ENCODE measurements around the gene ASAP3. TPM values are rescaled to one million over a fixed set of nuclear protein-coding genes. Genes with fewer than 3 reads are reported as not detected.

Gene ASAP3
- total and polyA plus RNA-seq, 2 of the 4 experiments (the other 2 are of a cell fraction), result 18.6 to 18.8 TPM

- intact Hi-C loops (cut with micrococcal nuclease), result loop anchor here (1.0 to 5.0 kb wide), 3 partner anchors 58 to 425 kb away; partner anchors contain the start of gene HNRNPR
- Histone ChIP-seq H2AFZ (replicated peaks; ENCODE audit: low read length, poor library complexity) (peak overlapping the region; percentile 82), H2BK15ac (ENCODE audit: low read depth, low read length) (peak overlapping the region; percentile 88; the same call in 2 of the 3 replicates), H3K79me1 (ENCODE audit: low read depth in 1 of 2, low read length in 2 of 2) (0 out of 4 replicates have a peak, but pooled peaks cover 0 to 4% of the 10 kb centered on the region in 2 experiments), H3K23ac (ENCODE audit: low read depth, low read length) (peak overlapping the region; percentile 48; the same call in 1 of the 2 replicates), H3K4ac (ENCODE audit: low read depth, low read length) (peak overlapping the region; percentile 92), H3K9ac (ENCODE audit: low read depth, low read length) (no peak overlapping the region), H3K18ac (ENCODE audit: low read depth, low read length) (peak overlapping the region; percentile 31; the same call in 1 of the 2 replicates), H2BK20ac (ENCODE audit: low read depth, low read length) (peak overlapping the region; percentile 92), H4K20me1 (ENCODE audit: insufficient read depth, low read length) (peaks cover 3% of the 10 kb centered on the region; the same call in 1 of the 2 replicates), H3K27ac (ENCODE audit: insufficient read depth, low read length) (peak overlapping the region; percentile 62), H2BK120ac (ENCODE audit: low read depth, low read length) (peak overlapping the region; percentile 87), H2AK9ac (replicated peaks; ENCODE audit: low read depth, low read length, poor library complexity) (peak overlapping the region; percentile 56), H3K56ac (ENCODE audit: extremely low read depth, insufficient read depth, low read length) (peak overlapping the region; percentile 25), H2BK5ac (ENCODE audit: low read depth, low read length, poor library complexity, severe bottlenecking) (peak overlapping the region; percentile 65), H3K14ac (replicated peaks; ENCODE audit: low read depth, low read length) (peak overlapping the region; percentile 74; the same call in 1 of the 2 replicates), H3K9me3 (ENCODE audit: control insufficient read depth, insufficient read depth, low read length) (no peaks in the 10 kb centered on the region), H4K8ac (ENCODE audit: low read depth in 2 of 2, low read length in 2 of 2) (peak overlapping the region; percentile 10 to 57; a peak in 3 of 4 replicates), H3K4me3 (ENCODE audit: insufficient read depth, low read depth, low read length) (no peak overlapping the region), H3K4me2 (ENCODE audit: low read depth, low read length) (no peak overlapping the region), H3K27me3 (ENCODE audit: control insufficient read depth, insufficient read depth, low read length) (no peaks in the 10 kb centered on the region), H3K9me1 (ENCODE audit: insufficient read depth, low read length) (peaks cover 20% of the 10 kb centered on the region), H3K4me1 (ENCODE audit: control insufficient read depth, insufficient read depth, low read length) (peaks cover 21% of the 10 kb centered on the region), H3K36me3 (ENCODE audit: control insufficient read depth, insufficient read depth, low read length) (no peaks in the 10 kb centered on the region), H2AK5ac (ENCODE audit: low read depth, low read length) (peak overlapping the region; percentile 79), H4K91ac (ENCODE audit: insufficient read depth, low read depth, low read length) (peak overlapping the region; percentile 85), H4K5ac (ENCODE audit: low read depth, low read length) (peak overlapping the region; percentile 16; the same call in 1 of the 2 replicates)
- ChIA-PET CTCF (interaction anchor here (1.8 to 2.3 kb wide), 2 partner anchors 8 to 25 kb away, joined by 6 to 16 read pairs; no protein-coding TSS in a partner anchor), POLR2A (ENCODE audit: unreplicated experiment) (no interaction called here)
- no peak for TF ChIP-seq MAZ (IDR thresholded peaks at IDR 0.05; ENCODE audit: borderline replicate concordance, low read depth, low read length)
- TF ChIP-seq ELK1 (IDR thresholded peaks at IDR 0.05; ENCODE audit: borderline replicate concordance, low read depth, low read length), result no peak
- no peak for TF ChIP-seq RCOR1 (IDR thresholded peaks at IDR 0.05; ENCODE audit: insufficient replicate concordance, low read length)
- TF ChIP-seq RAD21 (IDR thresholded peaks at IDR 0.05; ENCODE audit: low read length), result no peak
- no peak for TF ChIP-seq SMC3 (IDR thresholded peaks at IDR 0.05; ENCODE audit: low read depth, low read length)
- TF ChIP-seq MXI1 (IDR thresholded peaks at IDR 0.05; ENCODE audit: borderline replicate concordance, low read depth, low read length), result no peak
- TF ChIP-seq CHD1 (IDR thresholded peaks at IDR 0.05; ENCODE audit: low read depth, low read length), result no peak
- BruUV-seq (replicated peaks), result no TSS peak
- in situ Hi-C loops (cut with MboI; ENCODE audit: low sequenced_read_pairs), result no loop called here
- ATAC-seq (ENCODE audit: low read depth) (no peak), DNase-seq (no peak)
- dilution Hi-C loops (cut with HindIII; ENCODE audit: low sequenced_read_pairs, unreplicated experiment), result no loop called here
- WGBS, 2 experiments (ENCODE audit: extremely low coverage in 2 of 2, insufficient read length in 1 of 2), result 74% methylated on average over 6 of the region's 11 CpGs; no CpG with 5 or more reads in 1 of the 2 experiments
Observed at GRCh38 chr1:23402286-23403037, 81.5 kb downstream of the ASAP3 start.
